ENCODE data around the gene WNK1.
"Not testable (repeated sequence)": the region's sequence is repeated elsewhere in the genome, so short reads cannot be mapped to it uniquely, and the experiment has no call there.

Gene WNK1

GRCh38 chr12:913919-914698 is 161.7 kb downstream of the WNK1 start:
- no peak for DNase-seq

GRCh38 chr12:915090-915489 is 162.7 kb downstream of the WNK1 start:
- no peak for DNase-seq

DNA sequence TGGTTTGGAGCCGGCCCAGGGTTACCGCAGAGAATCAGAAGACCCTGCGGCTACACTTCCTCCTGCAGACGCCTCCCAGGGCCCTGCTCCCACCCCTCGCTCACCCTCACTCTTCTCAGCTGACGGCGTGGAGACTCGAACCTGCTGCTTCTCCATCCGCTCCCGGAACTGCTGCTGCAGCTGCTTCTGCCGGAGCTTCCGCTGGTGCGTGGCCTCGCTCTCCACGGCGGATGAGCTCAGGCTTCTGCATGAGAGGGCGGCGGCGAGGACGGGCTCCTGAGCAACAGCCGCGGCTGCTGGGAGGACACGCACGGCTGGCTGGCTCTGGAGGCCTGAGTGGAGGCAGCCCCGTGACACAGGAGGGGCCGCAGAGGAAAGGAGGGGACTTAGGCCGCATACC is 163.9 kb downstream of the WNK1 start:
- DNase-seq, result peak; percentile 16

DNA sequence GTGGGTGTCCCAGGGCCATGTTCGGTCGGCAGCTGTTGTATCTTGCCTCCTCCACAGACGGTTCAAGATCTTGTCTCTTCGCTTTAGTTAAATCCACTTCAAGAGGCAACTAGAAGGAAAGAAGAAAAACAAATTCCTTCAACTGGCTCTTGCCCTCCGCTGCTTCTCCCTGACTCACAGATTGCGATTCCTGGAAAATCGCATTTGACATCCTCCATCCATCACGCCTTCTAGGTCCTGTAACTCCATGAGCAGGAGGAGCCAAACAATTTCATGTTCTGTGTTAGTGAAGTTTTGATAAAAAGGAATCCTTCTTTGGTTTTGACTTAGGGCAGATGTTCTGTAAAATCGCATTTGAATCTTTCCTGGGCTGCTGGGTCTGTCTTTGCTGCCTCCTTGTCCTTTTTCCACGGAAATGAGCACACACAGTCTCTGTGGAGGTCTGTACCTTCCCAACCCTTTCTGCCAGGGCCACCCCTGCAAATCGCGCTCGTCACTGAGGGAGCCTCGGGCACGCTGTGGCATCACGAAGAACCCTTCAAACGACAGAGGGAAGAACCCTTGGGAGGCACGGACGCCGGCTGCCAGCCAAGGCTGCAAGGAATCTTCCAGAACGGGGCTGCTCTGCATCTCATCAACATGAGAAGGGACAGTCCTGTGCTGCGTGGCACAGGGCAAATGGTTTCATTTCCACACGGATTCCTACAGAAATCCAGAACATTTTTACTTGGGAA is 164.5 kb downstream of the WNK1 start:
- DNase-seq, result no peak

DNA sequence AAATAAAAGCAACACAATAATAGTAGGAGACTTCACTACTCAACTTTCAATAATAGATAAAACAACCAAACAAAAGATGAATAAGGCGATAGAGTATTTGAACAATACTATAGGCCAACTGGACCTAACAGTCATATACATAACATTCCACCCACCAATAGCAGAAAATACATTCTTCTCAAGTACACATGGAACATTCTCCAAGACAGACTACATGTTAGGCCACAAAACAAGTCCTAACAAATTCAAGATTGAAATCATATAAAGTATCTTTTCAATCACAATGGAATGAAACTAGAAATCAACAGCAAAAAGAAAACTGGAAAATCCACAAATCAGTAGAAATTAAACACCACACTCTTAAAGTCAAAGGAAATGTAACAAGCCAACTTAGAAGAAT is 168.3 kb downstream of the WNK1 start:
- no peak for DNase-seq

DNA sequence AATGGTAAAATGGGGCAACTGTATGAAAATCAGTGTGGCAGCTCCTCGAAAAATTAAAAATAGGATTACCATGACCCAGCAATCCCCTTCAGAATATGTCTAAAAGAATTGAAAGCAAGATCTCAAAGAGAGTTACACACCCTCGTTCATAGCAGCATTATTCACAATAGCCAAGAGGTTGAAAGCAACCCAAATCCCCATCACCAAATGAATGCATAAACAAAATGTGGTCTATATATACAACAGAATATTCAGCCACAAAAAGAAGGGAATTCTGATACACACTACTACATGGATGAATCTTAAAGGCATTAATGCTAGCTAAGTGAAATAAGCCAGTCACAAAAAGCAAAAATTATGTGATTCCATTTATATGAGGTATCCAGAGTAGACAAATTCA is 169.9 kb downstream of the WNK1 start:
- DNase-seq, result no peak

- no peak for DNase-seq
Measured at GRCh38 chr12:926641-927040, 174.3 kb downstream of the WNK1 start.

DNA sequence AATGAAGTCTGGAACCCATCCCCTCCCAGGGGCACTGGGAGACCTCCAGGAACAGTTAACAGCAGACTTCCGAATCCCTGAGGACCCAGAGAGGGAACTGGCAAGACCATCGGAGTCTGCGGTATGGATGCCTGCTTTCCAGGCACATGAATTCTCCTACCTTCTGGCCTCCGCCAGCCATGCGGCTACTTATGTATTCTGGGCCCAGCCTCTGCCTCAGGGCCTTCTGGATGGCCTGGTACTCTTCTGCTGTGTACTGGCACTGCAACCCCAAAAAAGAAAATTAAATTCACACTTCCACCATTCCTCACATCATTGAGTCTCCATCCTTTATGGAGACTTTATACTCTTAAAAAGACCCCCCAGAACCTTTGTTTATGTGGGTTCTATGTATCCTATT is 178.7 kb downstream of the WNK1 start:
- DNase-seq, result no peak

DNA sequence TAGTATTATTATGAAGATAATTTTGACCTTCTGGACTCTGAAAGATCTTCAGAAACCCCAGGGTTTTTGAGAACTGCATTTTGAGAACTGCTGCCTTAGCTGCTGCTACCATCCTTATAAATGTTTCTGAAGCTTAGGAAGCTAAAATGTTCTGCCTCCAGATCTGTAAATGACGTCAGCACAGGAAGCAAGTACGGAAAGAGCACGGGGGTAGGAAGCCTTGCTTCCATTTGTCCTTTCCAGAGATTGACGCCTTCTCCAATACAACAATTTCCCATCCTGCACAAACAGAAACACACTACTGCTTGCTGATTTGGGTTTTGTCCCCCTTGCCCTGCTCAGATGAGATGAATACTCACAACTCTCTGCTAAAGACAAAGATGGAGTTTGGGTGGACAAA is 179.2 kb downstream of the WNK1 start:
- DNase-seq, result no peak

GRCh38 chr12:935891-936290 is 183.5 kb downstream of the WNK1 start:
- DNase-seq, result not testable (repeated sequence)

DNA sequence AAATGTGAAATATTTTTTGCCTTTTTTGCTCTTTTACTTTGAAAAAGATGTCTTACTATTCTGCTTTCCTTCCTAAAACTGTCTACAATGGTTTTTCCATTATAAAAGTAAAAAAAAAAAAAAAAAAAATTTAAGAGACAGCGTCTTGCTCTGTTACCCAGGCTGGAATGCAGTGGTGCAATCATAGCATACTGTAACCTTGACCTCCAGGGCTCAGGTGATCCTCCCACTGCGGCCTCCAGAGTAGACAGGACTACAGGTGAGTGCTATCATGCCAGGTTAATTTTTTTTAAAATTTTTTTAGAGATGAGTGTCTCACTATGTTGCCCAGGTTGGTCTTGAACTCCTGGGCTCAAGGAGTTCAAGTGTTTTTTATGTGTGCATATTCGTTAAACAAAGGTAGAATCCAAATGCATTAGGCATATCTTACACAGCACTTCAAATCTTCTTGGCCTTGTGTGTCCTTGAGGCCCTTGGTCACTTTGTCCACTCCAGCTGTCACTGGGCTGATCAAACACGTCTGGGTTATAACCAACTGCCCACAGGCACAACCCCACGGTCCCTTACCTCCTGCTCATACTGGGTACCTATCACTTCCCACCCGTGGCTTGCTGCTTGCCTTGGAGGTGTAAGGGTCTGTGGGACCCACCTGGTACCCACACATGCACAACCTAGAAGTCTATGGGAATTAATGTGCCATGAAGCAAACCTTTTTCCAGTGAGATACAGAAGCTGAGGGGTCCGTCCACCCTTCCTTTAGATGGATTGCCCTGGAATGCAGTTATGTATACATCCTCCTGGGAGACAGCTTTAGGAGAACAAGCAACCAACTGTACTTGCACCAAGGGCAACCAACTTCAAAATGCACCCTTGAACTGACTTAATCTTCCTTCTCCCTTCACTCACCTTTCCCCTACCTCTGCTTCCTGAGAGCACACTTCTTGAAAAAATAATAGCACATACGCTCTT is 184.3 kb downstream of the WNK1 start:
- DNase-seq, result no peak

- DNase-seq, result no peak
Measured at GRCh38 chr12:938810-939209, 186.4 kb downstream of the WNK1 start.

DNA sequence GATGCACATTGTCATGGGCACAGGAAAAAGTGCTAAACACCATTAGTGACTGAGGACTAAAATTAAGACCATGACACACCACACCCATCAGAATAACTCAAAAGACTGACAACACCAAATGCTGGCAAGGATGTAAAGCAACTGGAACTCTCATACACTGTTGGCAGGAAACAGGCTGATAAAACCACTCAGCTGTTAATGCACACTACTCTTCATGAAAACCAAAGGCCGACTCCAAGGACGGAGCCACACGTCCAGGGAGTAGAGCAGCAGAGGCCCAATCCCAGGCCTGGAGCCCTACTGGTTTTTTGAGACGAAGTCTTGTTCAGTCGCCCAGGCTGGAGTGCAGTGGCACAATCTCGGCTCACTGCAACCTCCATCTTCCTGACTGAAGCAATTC is 190.7 kb downstream of the WNK1 start:
- no peak for DNase-seq

GRCh38 chr12:944211-944610 is 191.8 kb downstream of the WNK1 start:
- no peak for DNase-seq

DNA sequence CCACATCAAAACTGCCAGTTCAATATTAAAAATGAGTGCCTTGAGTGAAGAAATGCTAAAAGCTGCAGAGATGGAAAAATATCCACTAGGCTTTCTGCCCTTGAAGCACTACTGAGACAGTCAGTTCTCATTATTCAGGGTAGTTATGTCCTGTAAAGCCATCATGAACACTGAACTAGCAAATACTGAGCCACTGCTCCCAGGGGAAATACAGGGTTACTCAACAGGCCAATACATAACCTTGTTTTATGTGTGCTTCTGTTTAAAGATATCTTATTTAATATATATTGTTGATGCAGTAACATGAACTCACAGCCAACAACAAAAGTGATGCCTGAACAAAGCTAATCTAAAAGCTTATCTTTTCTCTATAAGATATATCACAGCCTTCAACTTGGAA is 193.8 kb downstream of the WNK1 start:
- no peak for DNase-seq

DNA sequence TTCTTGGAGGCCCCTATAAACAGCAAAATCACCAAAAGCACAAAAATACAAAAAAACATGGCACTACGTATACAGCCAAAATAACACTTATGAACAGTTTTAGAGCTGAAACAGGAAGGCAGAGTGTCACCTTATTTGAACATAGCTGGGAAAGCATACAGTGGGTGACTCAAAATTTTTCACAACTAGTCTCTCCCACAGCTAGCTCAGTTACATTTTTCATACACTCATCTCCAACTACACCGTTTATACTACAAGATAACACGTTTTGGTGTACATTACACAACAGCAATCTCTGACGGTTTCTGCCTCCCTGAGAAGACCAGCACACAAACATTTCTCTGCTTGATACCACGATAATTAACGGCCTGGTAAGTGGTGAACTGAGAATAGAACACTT is 194.3 kb downstream of the WNK1 start:
- no peak for DNase-seq

DNA sequence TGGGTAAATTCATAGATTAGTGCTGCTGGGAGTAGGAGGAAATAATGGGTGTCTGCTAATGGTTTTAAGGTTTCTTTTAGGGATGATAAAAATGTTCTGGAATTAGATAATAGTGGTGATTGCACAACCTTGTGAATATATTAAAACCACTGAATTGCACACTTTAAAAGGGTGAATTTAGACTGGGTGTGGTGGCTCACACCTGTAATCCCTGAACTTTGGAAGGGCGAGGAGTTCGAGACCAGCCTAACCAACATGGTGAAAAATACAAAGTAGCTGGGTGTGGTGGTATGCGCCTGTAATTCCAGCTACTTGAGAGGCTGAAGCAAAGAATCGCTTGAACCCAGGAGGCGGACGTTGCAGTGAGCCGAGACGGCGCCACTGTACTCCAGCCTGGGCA is 195.9 kb downstream of the WNK1 start:
- no peak for DNase-seq

- DNase-seq, result peak; percentile 98
Measured at GRCh38 chr12:949453-950191, 197.2 kb downstream of the WNK1 start, which contains the start of gene RAD52. Gene RAD52 (minus strand): TSS chr12:949694. CDS start chr12:933058, 16,636 bp downstream.

DNA sequence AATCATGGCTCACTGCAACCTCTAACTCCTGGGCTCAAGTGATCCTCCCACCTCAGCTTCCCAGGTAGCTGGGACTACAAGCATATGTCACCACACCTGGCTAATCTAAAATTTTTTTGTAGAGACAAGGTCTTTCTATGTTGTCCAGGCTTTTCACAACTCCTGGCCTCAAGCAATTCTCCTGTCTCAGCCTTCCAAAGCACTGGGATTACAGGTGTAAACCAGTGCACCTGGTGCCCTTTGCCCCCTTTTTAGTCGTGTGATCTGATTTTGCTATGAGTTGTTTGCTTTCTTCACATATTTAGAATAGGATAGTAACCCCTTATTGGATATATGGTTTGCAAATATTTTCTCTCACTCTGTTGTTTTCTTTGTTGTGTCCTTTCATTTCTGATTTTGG is 198.8 kb downstream of the WNK1 start:
- DNase-seq, result no peak

- peak; percentile 27 for DNase-seq
Measured at GRCh38 chr12:953776-954175, 201.4 kb downstream of the WNK1 start.

DNA sequence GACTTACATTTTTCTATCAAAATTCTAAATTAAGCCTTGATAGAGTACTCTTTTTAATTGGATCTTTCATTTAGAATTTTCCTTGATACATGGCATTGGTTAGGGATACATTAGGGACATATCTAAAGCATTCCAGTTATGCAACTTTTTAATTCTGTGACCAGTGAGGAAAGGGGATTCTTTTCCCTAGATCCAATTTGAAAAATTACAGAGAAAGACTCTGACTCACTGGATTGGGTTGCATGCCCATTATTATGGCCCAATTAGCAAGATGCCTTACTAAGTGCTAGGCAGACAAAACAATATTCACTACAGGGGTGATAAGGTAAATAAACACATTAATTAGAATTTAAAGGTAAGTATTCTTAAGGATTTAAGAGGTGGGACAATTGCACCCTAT is 202.4 kb downstream of the WNK1 start:
- no peak for DNase-seq

DNA sequence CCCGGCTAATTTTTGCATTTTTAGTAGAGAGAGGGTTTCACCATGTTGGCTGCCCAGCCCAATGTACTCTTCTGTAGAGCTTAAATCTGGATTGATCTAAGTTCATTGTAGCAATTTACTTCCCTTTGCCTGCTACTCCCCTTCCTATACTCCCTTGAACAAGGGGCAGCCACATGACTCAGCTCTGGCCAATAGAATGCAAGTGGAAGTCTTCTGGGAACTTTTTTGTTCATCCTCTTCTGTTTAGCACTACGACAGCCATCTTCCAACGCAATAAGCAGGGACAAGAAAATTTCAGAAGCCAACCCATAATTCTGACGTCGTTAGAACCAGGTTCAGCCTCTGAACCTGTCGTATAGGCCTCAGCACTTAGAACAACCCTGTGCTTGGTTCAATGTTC is 203.6 kb downstream of the WNK1 start:
- DNase-seq, result no peak

All from stimulated activated CD4-positive, alpha-beta T cell treated with anti-CD3 and anti-CD28 coated beads, Interleukin-15, amount 100 ng/mL, for 24 hours (primary cell).